Ovary (tissue), 3 donors: ENCODE results near the gene CBX6.

Experiments used
- CTCF ChIP-seq, 3 donors: fragments of 450-650 bp in 2 of 3; fragments of 200-600 bp in 1 of 3; IDR thresholded peaks; one replicate each; pipeline versions ENCODE4 v1.5.1 to v1.8.0; 2016 to 2022; ENCODE audit warnings: antibody characterized with exemption in 3 of 3, mild to moderate bottlenecking in 1 of 3
- EP300 ChIP-seq: sonication (generic); formaldehyde crosslinking; IDR thresholded peaks from one replicate; pipeline ENCODE4 v1.6.1; 2017; ENCODE audit warnings: antibody characterized with exemption
- POLR2A ChIP-seq: fragments of 450-650 bp; IDR thresholded peaks from one replicate; pipeline ENCODE4 v1.6.1; 2017; ENCODE audit warnings: antibody characterized with exemption, mild to moderate bottlenecking, moderate library complexity
- donor health status: DM: no; HTN: no; CAD: no.

- TF ChIP-seq POLR2A (no peak), CTCF (IDR thresholded peaks at IDR 0.05) (no peak), EP300 (no peak)
These were observed 10.2 kb upstream of the CBX6 start for GRCh38 chr22:38881997-38882879.
